Effector CD4-positive, alpha-beta T cell (primary cell): ENCODE results near the gene UCP2.
"Not testable (repeated sequence)": the region's sequence is repeated elsewhere in the genome, so short reads cannot be mapped to it uniquely, and the experiment has no call there.

Experiments used
- DNase-seq: peaks from one replicate; pipeline ENCODE4 v3.0.0-alpha.2; 2020

The UCP2 gene

DNA sequence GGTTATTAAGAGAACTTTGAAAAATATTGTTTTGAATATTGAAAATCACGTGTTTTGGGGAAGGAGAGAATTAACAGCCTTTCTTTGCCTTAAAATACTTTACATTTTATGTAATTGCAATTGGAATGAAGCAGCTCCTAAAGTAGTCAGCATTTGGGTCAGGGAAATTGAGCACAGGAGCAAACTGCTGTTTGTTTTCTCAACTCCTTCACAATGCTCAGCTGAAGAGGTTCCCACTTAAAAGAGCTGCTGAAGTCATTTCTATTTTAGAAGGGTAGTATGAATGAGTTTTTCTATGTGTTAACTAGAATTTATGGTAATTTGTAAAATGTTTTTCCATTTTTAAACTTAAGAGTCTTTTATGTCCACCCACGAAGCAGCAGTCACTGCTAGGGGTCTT is 8.1 kb upstream of the UCP2 start:
- DNase-seq: no peak

DNA sequence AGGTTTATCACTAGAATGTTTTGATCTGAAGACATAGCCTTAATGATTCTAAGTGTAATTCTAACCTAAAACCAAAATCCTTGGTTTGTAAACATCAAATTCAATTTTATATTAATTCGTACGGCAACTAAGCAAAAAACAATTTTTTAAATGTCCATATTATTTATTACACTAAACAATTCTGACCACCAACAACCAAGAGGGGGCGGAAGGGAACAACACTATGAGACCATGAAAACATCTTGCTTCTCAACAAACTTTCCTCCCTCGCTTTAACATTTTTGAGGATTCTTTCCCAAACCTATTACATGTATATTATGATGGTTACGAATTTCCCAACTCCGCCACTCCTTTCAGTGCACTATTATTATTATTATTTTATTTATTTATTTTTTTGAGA is 6.5 kb upstream of the UCP2 start:
- DNase-seq: no peak

DNA sequence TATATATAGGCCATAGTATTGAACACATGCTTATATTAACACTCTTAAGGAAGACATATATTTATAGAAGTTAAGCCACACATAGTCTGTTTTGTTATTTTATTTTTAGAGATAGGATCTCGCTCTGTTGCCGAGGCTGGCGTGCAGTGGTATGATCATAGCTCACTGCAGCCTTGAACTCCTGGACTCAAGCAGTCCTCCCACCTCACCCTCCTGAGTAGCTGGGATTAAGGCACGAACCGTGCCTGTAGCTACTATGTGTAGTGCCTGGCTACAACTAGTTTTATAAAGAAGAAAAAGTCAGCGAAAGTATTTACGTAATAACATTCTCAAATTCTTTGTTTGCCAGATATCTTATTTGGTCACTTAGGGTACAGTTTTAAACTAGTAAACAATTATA is 5.6 kb upstream of the UCP2 start:
- no peak for DNase-seq

DNA sequence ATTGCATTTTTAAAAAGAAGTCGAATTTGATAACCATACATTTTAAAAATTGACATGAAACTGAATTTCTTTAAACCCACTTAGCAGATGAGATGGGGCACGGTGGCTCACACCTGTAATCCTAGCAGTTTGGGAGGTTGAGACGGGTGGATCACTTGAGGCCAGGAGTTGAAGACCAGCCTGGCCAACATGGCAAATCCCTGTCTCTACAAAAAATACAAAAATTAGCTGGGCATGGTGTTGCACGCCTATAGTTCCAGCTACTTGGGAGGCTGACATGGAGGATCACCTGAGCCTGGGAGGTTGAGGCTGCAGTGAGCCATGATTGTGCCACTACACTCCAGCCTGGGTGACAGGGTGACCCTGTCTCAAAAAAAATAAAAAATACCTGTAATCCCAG is 3.0 kb upstream of the UCP2 start:
- not testable (repeated sequence) for DNase-seq

DNA sequence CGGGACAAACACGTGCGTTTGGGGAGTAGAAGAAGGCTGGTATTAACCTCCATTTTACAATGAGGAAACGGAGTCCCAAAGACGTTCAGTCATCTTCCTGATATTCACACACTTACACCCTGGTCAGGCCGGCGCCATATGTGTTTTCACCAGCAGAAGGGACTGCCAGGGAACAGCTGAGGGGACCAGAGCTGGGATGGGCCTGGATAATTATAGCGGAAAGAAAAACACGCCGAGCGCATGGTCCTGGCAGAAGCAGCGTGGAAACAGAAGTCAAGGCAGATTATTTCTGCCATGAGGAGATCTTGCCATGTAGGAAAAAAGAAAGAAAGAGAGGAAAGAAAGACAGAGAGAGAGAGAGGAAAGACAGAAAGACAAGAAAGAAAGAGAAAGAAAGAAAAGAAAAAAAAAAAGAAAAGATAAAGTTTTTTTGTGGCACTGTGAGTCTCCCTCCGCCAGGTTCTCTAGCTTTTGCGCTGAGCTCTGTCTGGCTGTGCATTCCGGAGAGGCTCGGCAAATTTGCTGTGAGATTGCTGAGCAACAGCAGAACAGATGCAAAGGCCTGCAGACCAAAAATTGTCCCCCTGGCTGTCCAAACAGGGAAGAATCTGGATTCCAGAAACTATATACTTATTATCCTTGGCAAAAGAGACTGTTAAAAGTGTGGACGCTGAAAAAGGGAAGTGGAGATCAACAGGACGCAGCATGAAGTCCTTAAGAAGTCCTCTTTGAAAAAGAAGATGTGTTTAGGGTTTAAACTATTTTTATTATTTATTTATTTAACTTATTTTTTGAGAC is 1.3 kb upstream of the UCP2 start:
- no peak for DNase-seq

DNA sequence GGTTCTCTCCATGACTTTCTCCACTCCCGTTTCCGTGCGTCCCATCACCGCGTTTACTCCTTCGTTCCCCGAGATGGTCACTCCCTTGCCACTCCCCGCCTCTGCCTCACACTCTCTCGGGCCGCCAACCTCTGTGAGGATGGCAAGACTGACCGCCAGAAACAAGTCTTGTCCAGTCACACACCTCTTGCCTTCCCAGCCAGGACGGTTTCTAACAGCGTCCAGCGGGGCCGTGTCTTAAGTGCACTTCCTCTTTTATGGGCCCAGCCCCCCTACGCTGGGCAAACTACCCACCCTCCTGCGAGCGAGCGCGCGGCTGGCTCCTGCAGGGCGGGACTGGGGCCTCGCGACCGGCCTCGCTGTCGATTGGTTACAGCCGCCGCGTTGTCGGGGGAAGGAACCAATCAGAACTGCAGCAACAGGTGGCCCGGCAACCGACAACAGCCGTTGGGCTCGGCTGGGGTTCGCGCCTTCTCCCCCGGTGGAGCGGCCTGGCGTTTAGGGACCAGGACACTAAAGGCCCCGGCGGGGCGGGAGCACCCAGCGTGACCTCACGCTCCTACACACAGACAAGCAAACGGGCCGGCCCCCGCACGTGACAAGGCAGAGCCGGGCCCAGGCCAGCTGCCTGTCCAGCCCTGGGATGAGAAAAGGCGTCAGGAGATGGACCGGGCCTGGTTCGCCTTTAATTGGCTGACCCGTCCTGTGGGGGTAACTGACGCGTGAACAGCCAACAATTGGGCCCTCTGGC is 522 bp upstream of the UCP2 start:
- peak; percentile 90 for DNase-seq

DNA sequence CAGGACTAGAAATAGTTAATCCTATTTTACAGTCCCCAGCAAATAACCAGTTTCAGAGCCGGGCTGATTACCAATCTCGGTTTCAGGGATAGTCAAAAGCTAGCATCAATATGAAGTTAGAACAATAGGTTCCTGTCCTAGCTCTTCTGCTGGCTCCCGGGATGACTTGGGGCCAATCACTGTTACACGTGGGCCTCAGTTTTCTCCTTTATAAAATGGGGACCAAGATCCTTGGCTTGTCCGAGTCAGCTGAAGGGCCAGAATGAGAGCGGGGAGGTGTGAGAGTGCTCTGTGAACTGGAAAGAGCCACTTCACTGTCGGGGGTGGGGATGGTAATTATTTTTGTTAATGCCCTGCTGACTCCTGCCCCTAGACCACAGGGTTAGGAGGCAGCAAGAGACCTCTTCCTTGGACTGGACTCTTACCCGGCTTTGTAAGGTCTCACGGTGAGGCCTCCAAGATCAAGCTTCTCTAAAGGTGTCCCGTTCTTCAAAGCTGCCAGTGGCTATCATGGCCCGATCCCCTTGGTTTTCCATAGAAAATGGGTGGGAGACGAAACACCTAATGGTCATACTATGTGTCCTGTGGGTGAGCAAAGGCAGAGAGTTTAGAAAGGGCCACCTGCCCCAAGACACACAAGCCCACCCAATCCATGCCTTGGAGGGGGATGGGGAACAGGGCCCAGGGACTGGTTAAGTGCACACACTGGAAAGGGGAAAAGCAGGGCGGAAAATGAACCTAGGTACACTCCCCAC is 1.4 kb downstream of the UCP2 start:
- DNase-seq: no peak

DNA sequence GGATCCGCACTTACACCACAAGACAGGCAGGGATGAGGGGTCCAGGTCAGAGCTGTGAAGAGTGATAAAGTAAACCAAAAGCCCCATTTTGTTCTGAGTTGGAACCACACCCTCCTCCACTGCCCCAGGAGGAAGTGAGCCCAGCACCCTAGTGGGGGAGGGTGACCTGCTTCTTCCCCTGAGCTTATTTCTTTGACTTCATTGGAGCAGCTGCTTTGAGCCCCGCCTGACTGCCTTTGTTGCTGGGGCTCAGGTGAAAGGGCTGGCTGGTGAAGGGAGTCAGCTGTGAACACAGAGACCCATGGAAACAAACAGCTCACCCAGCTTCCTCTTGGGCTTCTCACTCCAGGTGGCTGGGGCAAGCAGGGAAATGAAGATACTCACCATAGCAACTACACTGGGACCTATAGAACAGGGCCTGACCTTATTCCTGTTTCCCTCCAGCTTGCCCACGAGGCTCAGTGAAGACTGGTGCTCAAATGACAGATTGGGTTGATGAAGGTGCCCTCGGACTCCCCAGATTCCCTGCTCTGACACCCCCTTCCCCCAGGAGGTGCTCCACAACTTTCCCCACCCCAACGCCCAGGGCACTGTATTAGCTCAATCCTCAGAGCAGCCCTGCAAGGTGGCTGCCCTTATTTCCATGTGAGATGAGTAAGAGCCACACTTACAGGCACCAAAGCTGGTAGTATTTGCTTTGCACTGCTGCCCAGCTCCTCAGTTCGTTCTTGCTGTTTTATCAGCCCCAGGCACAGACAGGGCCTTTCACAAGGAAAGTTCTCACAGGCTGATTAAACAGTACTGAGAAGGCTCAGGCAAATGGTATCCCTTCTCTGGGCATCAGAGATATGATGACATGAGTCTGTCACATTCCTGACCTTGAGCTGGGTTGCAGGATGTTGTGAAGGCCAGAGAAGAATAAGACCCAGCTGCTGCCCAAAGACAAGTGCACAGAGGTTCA is 2.4 kb downstream of the UCP2 start:
- peak; percentile 72 for DNase-seq

DNA sequence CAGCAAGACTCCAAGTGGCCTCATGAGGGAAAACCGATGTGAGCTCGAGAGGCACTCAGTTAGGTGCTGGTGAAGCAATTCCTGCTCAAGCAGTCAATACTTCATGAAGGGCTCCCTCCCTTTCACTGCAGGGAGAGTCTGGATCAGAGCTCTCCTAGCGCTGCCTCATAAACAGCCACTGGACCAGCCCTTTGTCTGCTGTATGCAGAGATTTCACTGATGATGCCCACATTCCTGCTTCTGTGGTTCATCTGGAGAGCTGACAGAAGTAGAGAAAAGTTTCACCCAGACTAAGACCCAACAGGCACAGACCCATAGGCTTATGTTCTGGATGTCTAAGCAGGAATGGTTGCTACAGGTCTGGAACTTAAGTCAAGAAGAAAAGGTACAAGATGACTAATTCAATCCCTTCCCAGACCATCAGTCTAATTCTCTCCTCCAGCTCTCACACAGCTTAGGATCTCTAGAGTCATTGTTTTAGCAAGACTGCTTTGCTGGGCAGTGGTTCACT is 4.0 kb downstream of the UCP2 start:
- DNase-seq: no peak

DNA sequence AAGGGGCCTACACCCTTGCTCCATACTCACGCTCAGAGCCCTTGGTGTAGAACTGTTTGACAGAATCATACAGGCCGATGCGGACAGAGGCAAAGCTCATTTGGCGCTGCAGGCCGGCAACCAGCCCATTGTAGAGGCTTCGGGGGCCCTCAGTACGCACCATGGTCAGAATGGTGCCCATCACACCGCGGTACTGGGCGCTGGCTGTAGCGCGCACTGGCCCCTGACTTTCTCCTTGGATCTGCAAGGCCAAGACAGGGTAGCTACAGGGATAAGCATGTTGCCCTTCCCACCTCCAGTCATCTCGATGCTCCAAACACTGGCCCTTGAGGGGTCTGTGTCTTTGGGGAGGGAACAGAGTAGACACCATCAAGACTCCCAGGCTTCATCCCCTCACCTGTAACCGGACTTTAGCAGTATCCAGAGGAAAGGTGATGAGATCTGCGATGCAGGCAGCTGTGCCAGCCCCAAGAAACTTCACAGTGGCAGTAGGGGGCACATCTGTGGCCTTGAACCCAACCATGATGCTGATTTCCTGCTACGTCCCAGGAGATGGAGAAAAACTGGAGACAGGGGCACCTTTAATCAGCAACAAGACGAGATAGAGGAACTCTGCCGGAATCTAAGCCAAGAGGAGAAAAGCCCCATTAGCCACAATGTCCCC is 4.7 kb downstream of the UCP2 start:
- no peak for DNase-seq

DNA sequence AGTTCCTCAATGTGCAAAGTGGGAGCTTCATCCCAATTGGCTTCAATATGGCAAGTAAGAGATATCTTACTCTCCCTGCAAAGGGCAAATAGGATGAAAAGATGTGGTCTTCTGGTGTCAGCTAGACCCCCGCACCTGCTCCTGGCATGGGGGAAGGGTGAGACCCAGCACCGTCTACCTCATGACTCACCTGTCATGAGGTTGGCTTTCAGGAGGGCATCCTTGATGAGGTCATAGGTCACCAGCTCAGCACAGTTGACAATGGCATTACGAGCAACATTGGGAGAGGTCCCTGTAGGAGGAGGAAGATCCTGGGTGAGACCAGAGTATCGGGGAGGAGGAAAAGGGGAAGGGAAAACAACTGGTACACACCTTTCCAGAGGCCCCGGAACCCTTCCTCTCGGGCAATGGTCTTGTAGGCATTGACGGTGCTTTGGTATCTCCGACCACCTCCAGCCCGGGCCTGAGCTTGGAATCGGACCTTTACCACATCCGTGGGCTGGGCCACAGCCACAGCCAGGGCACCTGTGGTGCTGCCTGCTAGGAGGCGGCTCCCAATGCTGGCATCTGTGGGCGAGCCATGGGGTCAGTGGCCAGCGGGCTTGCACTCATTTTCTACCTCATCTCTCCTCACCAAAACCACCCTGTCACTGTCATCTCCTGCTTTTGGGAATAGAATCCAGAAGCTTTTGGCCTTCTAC is 6.0 kb downstream of the UCP2 start:
- DNase-seq: no peak

DNA sequence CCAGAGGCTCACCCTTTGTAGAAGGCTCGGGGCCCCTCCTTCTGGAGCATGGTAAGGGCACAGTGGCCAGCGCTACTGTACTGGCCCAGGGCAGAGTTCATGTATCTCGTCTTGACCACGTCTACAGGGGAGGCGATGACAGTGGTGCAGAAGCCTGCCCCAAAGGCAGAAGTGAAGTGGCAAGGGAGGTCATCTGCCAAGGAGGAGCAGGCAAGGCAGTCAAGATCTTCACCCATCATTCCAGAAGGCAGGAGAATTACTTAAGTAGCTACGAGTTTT is 7.2 kb downstream of the UCP2 start:
- DNase-seq: no peak

DNA sequence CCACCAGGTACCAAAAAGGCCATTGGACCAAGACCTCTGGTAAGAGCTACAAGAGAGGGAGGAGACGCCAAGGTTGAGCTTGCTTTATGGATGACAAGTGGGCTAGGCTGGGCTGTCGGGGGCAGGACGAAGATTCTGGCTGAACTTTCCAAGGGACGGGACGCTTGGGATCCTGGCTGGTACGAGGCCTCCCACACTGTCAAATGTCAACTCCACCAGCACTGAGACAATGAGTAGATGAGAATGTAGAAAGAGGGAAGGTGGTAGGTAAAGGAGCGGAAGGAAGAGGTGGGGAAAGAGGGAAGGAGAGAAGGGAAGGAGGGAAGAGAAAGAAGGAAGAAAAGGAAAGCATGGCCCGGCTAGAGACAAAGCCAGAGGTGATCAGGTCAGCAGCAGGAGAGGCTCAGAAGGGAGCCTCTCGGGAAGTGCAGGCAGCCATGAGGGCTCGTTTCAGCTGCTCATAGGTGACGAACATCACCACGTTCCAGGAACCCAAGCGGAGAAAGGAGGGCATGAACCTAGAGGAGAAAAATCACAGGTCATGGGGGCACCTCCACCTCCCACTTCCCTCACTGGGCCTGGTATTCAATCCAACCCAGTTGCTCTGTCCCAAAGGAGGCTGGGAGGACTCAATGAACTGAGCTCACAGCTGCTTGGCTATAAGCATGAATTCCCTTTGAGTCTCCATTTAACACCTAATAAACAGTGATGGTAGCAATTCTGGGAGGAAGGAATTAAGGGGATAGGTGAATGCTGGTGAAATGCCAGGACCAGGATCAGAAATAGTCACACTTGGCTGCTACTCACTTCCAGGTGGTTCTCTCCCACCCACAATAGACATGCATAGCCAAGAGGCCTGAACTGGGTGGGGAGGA is 7.8 kb downstream of the UCP2 start:
- no peak for DNase-seq

DNA sequence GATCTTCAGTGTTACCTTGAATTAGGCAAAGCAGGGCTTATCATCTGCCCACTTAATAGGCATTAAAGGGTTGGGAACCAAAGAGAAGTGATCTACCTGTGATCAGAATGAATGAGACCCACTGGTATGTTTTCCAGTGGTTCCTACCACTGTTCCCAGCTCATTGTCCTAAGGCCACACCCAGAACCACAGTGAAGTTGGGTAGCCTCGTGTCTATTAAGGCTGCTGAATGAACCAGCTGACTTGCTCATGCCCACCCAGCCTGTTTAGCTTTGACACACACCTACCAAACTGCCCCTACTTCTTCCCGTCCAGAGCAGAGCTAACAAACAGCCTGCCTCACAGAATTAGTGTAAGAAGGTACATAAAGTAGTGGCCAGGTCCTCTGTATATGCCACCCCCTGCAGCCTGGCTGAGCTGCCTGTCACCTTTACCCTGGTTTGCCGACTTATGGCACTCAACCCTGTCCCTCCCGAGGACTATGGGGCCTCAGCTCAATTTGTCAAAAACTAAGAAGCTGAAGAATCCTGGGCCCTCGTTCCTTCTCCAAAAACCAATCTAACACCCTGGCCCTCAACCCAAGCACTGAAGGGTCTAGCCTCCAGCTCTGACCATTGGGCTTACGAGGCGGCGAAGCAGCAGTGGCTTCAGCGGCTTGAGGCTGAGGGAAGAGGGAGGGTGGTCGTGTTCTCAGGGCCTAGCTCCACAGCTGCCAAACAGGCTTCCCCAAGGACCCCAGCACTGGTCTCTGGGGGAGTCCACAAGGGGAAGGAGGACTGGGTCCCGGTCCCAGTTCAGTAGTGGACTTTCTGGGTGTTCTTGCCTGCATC is 9.8 kb downstream of the UCP2 start:
- DNase-seq: no peak

DNA sequence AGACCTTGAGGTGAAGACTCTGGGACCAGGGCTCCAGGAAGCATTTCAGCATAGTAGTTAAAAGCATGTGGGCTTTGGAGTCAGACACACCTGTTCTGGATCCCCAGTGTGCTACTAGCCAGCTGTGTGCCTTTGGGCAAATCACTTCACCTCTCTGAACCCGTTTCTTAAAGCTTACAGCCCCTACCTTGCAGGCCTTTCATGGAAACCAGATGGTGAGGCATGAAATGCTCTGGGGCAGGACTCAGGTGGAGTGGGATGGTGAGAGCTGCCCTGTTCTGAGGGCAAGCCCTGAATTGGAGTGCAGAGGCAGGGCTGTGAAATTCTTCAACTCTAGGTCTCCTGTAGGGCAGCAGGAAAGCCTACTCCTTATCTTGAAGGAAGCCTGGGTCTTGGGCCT is 10.5 kb downstream of the UCP2 start:
- no peak for DNase-seq

DNA sequence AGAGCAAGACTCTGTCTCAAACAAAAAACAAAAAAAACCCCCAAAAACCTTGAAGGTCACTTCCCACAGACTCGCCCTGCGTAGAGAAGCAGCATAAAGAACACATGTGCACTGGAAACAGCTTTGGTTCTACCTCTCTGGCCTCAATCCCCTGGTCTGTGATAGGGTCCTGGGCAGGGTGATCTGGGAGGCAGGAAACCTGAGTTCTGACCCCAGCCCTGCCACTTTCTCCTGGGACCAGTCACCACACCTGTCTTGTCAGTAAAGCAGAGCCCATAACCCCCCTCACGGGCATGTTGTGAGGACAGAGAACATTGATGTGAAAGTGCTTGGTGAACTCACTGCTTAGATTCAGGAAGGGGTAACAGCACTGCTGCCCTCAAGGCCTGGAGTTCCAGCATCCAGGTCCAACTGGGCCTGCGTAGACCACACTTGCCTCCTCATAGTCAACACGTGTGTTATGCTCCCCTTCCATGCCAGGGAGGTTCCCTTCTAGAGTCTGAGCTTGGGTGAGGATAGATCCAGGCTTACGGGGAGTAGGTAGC is 11.4 kb downstream of the UCP2 start:
- no peak for DNase-seq

DNA sequence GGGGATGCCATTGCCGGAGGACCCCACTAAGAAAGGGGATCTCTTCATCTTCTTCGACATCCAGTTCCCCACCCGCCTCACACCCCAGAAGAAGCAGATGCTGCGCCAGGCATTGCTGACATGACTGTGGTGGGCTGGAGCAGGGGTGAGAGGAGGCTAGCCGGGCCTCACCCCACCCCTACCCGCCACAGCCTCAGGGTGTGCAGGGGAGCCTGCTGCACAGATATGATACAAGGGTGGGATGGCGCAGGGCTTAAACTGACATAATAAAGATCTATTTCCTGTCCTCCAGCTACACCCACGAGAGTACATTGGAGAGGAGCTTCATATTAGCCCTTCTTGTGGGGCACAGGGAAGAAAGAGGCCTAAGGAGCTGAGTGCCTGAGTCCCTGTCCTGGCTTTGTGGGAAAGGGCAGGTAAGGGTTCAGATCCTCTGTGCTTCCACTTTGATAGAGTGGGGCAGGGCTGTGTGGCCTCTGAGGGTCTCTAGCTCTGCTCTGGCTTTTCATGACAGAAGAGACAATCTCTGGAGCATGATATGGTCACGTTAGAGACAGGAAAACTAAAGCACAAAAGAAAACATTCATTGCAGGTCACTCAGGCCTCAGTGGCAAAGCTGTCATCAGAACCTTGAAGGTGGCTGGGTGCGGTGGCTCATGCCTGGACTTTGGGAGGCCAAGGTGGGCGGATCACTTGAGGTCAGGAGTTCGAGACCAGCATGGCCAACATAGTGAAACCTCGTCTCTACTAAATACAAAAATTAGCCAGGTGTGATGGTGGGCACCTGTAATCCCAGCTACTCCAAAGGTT is 12.4 kb downstream of the UCP2 start:
- DNase-seq: no peak

DNA sequence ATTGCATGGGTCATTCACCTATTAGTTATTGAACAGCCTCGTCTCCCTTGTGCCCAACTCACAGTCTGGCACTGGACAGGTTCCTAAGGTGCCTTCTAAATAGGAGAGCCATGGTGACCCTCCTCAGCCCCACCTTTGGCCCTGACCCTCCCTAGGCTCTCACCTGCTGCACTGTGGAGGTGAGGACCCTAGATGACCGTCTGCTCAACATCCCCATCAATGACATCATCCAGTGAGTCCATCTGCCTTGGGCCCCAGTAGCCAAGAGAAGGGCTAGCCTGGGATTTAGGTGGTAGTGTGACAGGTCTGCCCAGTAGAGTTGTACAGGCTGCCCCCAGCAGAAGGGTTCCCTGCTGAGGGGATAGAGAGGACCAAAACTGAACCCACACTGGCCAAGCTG is 13.6 kb downstream of the UCP2 start:
- DNase-seq: no peak
